SIG-M5 treated with dmso at 0.1 percent for 504 hours (cell line): ENCODE measurements around the gene PRAMEF2.
"Not testable (repeated sequence)": the region's sequence is repeated elsewhere in the genome, so short reads cannot be mapped to it uniquely, and the experiment has no call there.

Experiments used
- DNase-seq: peaks from one replicate; lab custom pipeline; 2025; ENCODE audit not compliant: unreplicated experiment; lab: John Stamatoyannopoulos, UW

Gene PRAMEF2, protein sequence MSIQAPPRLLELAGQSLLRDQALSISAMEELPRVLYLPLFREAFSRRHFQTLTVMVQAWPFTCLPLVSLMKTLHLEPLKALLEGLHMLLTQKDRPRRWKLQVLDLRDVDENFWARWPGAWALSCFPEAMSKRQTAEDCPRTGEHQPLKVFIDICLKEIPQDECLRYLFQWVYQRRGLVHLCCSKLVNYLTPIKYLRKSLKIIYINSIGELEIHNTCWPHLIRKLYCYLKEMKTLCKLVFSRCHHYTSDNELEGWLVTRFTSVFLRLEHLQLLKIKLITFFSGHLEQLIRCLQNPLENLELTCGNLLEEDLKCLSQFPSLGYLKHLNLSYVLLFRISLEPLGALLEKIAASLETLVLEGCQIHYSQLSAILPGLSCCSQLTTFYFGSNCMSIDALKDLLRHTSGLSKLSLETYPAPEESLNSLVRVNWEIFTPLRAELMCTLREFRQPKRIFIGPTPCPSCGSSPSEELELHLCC

DNA sequence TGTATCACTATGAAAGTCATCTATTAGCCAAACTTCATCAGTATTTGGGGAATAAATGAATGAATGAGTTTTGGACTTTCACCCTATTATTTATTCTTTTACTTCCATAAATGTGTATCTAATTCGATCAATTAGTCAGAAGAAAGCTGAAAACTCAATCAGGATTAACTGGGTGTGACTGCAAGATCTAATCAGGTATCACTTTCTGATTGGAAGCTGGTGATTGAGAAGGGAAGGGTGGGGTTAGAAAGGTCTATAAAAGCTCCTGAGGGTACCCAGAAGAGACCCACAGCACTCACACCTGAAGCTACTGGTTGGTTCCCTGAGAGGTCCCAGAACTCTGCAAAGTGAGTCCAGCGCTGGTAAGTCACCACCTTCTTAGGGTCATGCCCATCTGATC, at the start of gene PRAMEF2:
Gene PRAMEF2, plus strand, starts transcription at position 301 of the 400 bp plus-strand sequence. CDS start 1,924 bp downstream, outside the sequence.
- not testable (repeated sequence) for DNase-seq

DNA sequence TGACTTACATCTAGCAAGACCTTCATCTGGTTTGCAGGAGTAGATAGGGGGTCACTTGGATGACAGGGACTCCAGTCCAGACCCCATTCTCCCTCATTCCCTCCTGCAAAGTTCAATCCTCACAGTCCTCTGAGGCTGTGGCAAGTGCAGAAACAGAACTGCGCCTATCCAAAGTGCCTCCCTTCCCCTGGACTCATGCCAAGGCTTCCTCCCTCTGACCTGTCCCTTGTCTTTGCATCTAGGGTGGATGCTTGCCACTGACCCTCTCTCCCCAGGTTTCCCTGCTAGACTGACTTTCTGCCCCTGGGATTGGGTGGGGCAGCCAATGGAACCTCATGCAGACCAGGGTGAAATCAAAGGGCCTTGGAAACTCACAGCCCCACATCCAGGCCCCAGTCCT, 47.0 kb upstream of the PRAMEF2 start:
- no peak for DNase-seq

DNA sequence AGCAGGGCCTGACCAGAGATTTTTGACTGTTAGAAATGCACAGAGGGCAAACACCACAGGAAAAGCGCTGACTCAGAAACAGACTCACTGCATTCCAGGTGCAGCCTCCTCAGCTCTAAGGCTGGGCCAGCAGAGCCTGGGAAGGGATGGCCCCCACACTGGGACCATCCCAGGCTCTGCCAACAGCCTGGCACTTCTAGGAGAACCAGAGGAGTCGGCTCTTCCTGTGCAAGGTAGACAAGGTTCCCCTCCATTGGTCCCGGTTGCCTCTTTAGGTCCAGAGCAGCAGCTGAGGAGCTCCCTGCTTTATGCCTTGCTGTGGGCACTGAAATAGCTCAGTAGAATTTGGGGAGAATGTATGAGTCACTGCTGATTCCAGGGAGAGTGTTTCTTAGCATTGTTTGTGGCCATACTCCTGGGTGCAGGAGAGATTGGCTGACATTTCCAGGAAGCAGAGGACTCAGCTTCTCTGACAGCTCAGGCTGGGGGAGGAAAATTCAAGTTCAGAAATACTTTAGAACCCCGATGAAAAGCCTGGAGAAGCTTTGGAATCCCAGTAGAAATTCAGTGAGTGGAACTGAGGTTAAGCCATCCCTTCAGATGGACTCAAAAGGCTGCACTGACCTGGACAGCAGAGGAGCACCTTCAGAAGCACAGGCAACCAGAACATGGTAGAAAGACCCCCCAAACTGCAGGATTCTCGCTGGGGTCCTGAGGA, 46.0 kb upstream of the PRAMEF2 start:
- no peak for DNase-seq

GRCh38 chr1:12811409-12811784, 45.5 kb upstream of the PRAMEF2 start:
- no peak for DNase-seq

- not testable (repeated sequence) for DNase-seq
Observed at GRCh38 chr1:12819061-12819460, 37.8 kb upstream of the PRAMEF2 start.

- DNase-seq: not testable (repeated sequence)
Observed at GRCh38 chr1:12831310-12831709, 25.6 kb upstream of the PRAMEF2 start, which contains the start of gene PRAMEF11. Gene PRAMEF11 (minus strand): TSS chr1:12831410. CDS start chr1:12828789, 2,621 bp downstream.

DNA sequence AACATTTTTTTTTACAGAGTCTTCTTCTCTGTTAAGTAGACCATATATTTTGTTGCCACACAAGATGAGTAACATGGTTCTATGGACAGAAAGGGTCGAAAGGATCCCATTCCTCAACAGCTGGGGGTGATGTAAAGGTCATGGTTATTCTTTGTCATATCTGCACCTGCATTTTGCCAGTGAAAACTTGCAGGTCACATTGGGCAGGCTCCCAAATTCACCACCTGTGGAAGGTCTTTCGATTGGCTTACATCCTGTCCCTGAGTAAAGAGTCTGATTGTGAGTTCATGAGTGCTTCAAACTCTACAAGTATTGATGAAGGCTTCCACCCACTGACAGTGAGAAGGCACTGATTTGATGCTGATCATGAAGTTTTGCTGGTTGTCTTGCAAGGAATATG, 23.6 kb upstream of the PRAMEF2 start:
- not testable (repeated sequence) for DNase-seq

DNA sequence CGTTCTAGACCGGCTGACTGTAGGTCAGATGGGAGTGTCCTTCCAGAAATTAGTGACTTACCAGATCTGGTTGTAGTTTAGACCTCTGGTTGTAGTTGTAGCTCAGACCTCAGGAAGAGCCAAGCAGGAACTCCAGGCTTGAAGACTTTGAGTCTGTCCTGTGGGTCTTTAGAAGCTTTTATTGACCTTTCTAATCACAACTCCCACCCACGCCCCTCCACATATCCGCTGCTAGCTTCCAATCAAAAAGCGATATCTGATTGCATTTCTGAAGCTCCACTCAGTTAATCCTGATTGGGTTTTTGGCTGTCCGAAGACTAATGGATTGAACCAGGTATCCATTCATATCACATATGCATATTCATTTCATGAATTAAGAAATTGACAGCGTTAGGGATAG, 8.3 kb upstream of the PRAMEF2 start, which contains the start of gene HNRNPCL1:
Gene HNRNPCL1, minus strand, starts transcription at position 101 of the 400 bp plus-strand sequence. CDS start 431 bp downstream, outside the sequence.
- not testable (repeated sequence) for DNase-seq

- no peak for DNase-seq
Observed at GRCh38 chr1:12851779-12852178, 5.1 kb upstream of the PRAMEF2 start.

- not testable (repeated sequence) for DNase-seq
Observed at GRCh38 chr1:12863131-12863880, 6.4 kb downstream of the PRAMEF2 start.

DNA sequence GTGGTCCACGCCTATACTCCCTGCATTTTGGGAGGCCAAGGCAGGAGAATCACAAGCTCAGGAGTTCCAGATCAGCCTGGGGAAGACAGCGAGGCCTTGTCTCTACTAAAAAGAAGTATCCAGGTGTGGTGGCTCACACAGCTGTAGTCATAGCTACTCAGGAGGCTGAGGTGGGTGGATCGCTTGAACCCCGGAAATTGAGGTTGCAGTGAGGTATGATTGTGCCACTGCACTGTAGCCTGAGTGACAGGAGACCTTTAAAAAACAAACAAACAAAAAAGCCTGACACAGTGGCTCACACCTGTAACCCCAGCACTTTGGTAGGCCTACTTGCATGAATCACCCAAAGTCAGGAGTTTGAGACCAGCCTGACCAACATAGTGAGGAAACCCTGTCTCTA, 21.6 kb downstream of the PRAMEF2 start:
- DNase-seq: not testable (repeated sequence)

- not testable (repeated sequence) for DNase-seq
Observed at GRCh38 chr1:12886101-12886500, 29.2 kb downstream of the PRAMEF2 start, which contains the start of gene PRAMEF4. Gene PRAMEF4 (minus strand): TSS chr1:12886201. CDS start chr1:12883394, 2,807 bp downstream.

- DNase-seq: not testable (repeated sequence)
Observed at GRCh38 chr1:12898170-12898569, 41.3 kb downstream of the PRAMEF2 start, which contains the start of gene PRAMEF10. Gene PRAMEF10 (minus strand): TSS chr1:12898270. CDS start chr1:12895847, 2,423 bp downstream.

- DNase-seq: not testable (repeated sequence)
Observed at GRCh38 chr1:12899186-12899585, 42.3 kb downstream of the PRAMEF2 start.

GRCh38 chr1:12903793-12904572, 47.1 kb downstream of the PRAMEF2 start:
- DNase-seq: not testable (repeated sequence)
